Common myeloid progenitor, CD34-positive (primary cell): ENCODE measurements around the gene COL28A1.
A peak's percentile ranks its signal among the peaks of the same experiment; 100 is the strongest.
"Not testable (repeated sequence)": the region's sequence is repeated elsewhere in the genome, so short reads cannot be mapped to it uniquely, and the experiment has no call there.

Experiments used
- CTCF ChIA-PET: fragments of 350-600 bp; sonication (Branson Sonifier 250); formaldehyde crosslinking; loops from one replicate; lab custom pipeline; 2021; ENCODE audit warnings: antibody characterized with exemption; lab: Charles Lee
- POLR2A ChIA-PET: fragments of 350-600 bp; sonication (Branson Sonifier 250); formaldehyde crosslinking; loops from one replicate; lab custom pipeline; 2021; ENCODE audit warnings: antibody characterized with exemption; lab: Charles Lee
- DNase-seq, 3 donors: peaks; one replicate each; pipeline versions ENCODE4 v3.0.0 to v3.0.0-alpha.2; 2013
- H3K27ac ChIP-seq, 2 experiments: 1 replicate in 1 of 2; 2 replicates in 1 of 2; pipeline ENCODE4 v1.7.0; 2013; ENCODE audit warnings: inconsistent platforms in 2 of 2, low read length in 2 of 2, mild to moderate bottlenecking in 2 of 2, low read depth in 1 of 2, moderate library complexity in 1 of 2; ENCODE audit not compliant: severe bottlenecking in 2 of 2, insufficient read depth in 1 of 2, poor library complexity in 1 of 2
- H3K27me3 ChIP-seq, 5 experiments: replicated peaks in 2 of 5; 1 replicate in 3 of 5; 2 replicates in 2 of 5; pipeline versions ENCODE4 v1.6.1 to v1.7.0; 2013; ENCODE audit warnings: low read length in 4 of 5, mild to moderate bottlenecking in 2 of 5, moderate library complexity in 2 of 5, inconsistent platforms in 1 of 5; ENCODE audit not compliant: insufficient read depth in 5 of 5, control insufficient read depth in 4 of 5
- H3K36me3 ChIP-seq, 4 experiments: 1 replicate in 2 of 4; 2 replicates in 2 of 4; pipeline versions ENCODE4 v1.6.1 to v1.7.0; 2013; ENCODE audit warnings: low read length in 3 of 4, control low read depth in 1 of 4, mild to moderate bottlenecking in 1 of 4; ENCODE audit not compliant: control insufficient read depth in 4 of 4, insufficient read depth in 4 of 4
- H3K4me1 ChIP-seq, 4 experiments: 1 replicate in 3 of 4; 2 replicates in 1 of 4; pipeline versions ENCODE4 v1.6.1 to v1.7.1; 2013; ENCODE audit warnings: low read length in 3 of 4, mild to moderate bottlenecking in 3 of 4, control low read depth in 1 of 4, inconsistent platforms in 1 of 4, moderate library complexity in 1 of 4; ENCODE audit not compliant: control insufficient read depth in 4 of 4, insufficient read depth in 4 of 4; ENCODE audit errors: control extremely low read depth in 1 of 4
- H3K4me3 ChIP-seq, 7 experiments: 1 replicate in 4 of 7; 2 replicates in 3 of 7; pipeline versions ENCODE4 v1.5.1 to v1.7.0; 2013; ENCODE audit warnings: mild to moderate bottlenecking in 7 of 7, low read length in 6 of 7, moderate library complexity in 6 of 7, inconsistent platforms in 2 of 7, low read depth in 2 of 7, control low read depth in 1 of 7; ENCODE audit not compliant: insufficient read depth in 4 of 7, control insufficient read depth in 1 of 7; ENCODE audit errors: extremely low read depth in 1 of 7
- H3K9me3 ChIP-seq, 5 experiments: 1 replicate in 4 of 5; 2 replicates in 1 of 5; pipeline versions ENCODE4 v1.6.1 to v1.7.1; 2013; ENCODE audit warnings: low read length in 4 of 5, mild to moderate bottlenecking in 2 of 5, inconsistent platforms in 1 of 5, low read depth in 1 of 5, moderate library complexity in 1 of 5; ENCODE audit not compliant: control insufficient read depth in 4 of 5, insufficient read depth in 2 of 5; ENCODE audit errors: control extremely low read depth in 1 of 5
- WGBS: methylation state at CpG from one replicate; pipeline ENCODE4 v1.1.5; 2013; ENCODE audit not compliant: insufficient coverage; 5-methylcytosine and 5-hydroxymethylcytosine counted together

The COL28A1 gene

DNA sequence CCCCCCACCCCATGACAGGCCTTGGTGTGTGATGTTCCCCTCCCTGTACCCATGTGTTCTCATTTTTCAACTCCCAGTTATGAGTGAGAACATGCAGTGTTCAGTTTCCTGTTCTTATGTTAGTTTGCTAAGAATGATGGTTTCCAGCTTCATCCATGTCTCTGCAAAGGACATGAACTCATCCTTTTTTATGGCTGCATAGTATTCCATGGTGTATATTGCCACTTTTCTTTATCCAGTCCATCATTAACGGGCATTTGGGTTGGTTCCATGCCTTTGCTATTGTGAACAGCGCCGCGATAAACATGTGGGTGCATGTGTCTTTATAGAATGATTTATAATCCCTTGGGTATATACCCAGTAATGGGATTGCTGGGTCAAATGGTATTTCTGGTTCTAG lies 147.5 kb downstream of the COL28A1 start:
- H3K27me3 ChIP-seq, CTCF ChIA-PET, DNase-seq, H3K9me3 ChIP-seq, POLR2A ChIA-PET, H3K4me1 ChIP-seq, H3K27ac ChIP-seq, H3K36me3 ChIP-seq, H3K4me3 ChIP-seq: not testable (repeated sequence)
- WGBS, result no CpG with 5 or more reads among the region's 4 CpGs

DNA sequence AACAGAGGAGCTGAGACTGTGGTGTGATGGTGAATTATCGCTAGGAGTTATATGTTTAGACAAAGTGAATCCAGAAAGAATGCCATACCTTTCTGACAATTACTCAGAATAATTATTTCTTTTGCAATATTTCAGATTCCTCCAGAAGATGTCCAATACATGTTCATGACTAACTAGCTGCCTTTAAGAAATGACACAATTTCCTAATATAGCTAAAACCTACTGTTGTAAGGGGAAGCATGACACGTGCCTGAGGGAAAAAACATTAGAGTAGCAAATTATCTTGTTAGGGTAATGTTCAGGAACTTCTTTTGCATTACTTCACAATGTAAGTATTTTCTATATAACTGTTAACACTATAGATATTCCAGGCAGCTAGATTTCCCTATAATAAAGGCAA lies 150.3 kb downstream of the COL28A1 start:
- no peaks in the 10 kb centered on the region for H3K36me3 ChIP-seq
- CTCF ChIA-PET, result no interaction called here
- no peak overlapping the region for H3K4me3 ChIP-seq
- no peaks in the 10 kb centered on the region for H3K27me3 ChIP-seq
- H3K9me3 ChIP-seq, result no peaks in the 10 kb centered on the region
- no peak for DNase-seq
- no CpG with 5 or more reads among the region's 2 CpGs for WGBS
- no peak overlapping the region for H3K27ac ChIP-seq
- POLR2A ChIA-PET, result no interaction called here
- no peaks in the 10 kb centered on the region for H3K4me1 ChIP-seq

DNA sequence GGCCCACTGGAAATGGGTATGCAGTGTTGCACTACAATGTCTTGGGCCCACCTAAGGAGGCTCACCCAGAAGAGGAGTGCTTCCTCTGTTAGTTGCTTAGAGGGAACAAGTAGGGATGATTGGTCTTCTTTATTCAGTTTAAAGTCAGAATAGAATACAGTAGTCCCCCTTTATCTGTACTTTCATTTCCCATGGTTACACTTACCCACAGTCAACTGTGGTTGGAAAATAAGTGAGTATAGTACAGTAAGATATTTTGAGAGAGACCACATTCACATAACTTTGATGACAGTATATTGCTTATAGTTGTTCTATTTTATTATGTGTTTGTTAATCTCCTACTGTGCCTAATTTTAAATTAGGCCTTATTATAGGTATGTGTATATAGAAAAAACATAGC lies 151.4 kb downstream of the COL28A1 start:
- no peaks in the 10 kb centered on the region for H3K27me3 ChIP-seq
- POLR2A ChIA-PET, result no interaction called here
- H3K4me3 ChIP-seq, result no peak overlapping the region
- peak in 2 of 3 donors; percentile 6 to 15 for DNase-seq
- H3K27ac ChIP-seq, result no peak overlapping the region
- no peaks in the 10 kb centered on the region for H3K36me3 ChIP-seq
- CTCF ChIA-PET, result no interaction called here
- H3K4me1 ChIP-seq, result no peaks in the 10 kb centered on the region
- no peaks in the 10 kb centered on the region for H3K9me3 ChIP-seq

DNA sequence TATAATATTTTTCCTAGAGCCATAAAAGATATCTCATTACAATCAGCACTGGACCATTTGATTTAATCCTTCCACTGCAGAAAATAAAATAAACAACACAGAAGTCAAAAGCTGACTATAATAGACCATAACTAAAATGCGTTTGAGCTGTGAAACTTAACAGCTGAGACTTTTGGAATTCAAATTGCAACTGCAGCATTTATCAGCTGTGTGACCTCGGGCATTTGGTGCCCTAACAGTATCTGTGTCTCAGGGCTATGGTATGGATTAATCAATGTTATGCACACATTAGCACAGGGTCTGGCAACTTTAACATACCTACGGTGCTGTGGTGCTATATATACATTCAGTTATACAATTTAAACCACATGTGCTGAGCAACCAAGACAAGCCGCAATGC lies 160.1 kb downstream of the COL28A1 start:
- no peak overlapping the region for H3K27ac ChIP-seq
- H3K4me3 ChIP-seq, result no peak overlapping the region
- ChIA-PET POLR2A (no interaction called here), CTCF (no interaction called here)
- WGBS, result 100% methylated on average over 3 of the region's 4 CpGs
- no peaks in the 10 kb centered on the region for H3K36me3 ChIP-seq
- no peaks in the 10 kb centered on the region for H3K9me3 ChIP-seq
- H3K27me3 ChIP-seq, result no peaks in the 10 kb centered on the region
- H3K4me1 ChIP-seq, result peaks cover 0 to 7% (median 4%) of the 10 kb centered on the region in 4 experiments
- no peak for DNase-seq

DNA sequence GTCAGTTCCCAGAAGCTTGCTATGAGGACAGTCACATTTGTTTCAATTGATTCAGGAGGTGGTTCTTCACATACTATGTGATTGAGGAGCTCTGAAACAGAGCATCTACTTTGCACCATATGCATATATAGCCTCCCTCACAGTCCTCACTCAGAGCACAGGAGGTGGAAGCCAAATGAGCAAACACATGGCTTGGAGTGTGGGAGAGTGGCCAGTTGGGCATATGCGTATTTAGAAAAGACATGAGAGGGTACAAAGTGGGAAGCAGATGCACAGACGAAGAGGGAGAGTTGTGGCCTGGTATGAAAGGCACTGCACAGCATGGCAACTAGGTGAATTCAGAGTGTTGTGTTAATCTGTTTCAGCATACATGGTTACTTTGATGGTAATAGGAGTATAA lies 165.6 kb downstream of the COL28A1 start:
- H3K9me3 ChIP-seq, result no peaks in the 10 kb centered on the region
- ChIA-PET CTCF (no interaction called here), POLR2A (no interaction called here)
- H3K4me1 ChIP-seq, result peaks cover 0 to 7% (median 4%) of the 10 kb centered on the region in 4 experiments
- H3K27me3 ChIP-seq, result no peaks in the 10 kb centered on the region
- no peak for DNase-seq
- no peaks in the 10 kb centered on the region for H3K36me3 ChIP-seq
- no peak overlapping the region for H3K27ac ChIP-seq
- 100% methylated on average over 2 of the region's 2 CpGs for WGBS
- H3K4me3 ChIP-seq, result no peak overlapping the region

DNA sequence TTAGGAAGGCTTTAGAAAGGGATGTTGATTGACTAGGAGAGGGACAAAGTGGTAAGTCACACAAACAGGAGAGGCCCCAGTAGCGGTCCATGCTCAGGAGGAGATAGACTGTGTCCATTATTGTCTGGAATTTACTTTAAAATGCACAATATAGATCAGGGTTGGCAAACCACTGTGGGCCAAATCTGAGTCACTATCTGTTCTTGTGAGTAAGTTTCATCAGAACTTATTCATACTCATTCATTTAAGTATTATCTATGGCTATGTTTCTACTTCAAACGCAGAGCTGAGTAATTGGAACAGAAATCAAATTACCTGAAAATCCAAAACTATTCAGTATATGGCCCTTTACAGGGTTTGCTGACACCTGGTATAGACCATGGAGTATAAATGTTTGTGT lies 166.5 kb downstream of the COL28A1 start:
- peaks cover 0 to 2% (median under 1%) of the 10 kb centered on the region in 4 experiments for H3K4me1 ChIP-seq
- no peak overlapping the region for H3K27ac ChIP-seq
- H3K36me3 ChIP-seq, result no peaks in the 10 kb centered on the region
- H3K27me3 ChIP-seq, result no peaks in the 10 kb centered on the region
- no peak overlapping the region for H3K4me3 ChIP-seq
- DNase-seq, result no peak
- no CpG with 5 or more reads among the region's 2 CpGs for WGBS
- no peaks in the 10 kb centered on the region for H3K9me3 ChIP-seq
- POLR2A ChIA-PET, result interaction anchor here (0.6 kb wide), 1 partner anchor 54 kb away, joined by 3 read pairs; no protein-coding TSS in a partner anchor
- CTCF ChIA-PET, result no interaction called here

DNA sequence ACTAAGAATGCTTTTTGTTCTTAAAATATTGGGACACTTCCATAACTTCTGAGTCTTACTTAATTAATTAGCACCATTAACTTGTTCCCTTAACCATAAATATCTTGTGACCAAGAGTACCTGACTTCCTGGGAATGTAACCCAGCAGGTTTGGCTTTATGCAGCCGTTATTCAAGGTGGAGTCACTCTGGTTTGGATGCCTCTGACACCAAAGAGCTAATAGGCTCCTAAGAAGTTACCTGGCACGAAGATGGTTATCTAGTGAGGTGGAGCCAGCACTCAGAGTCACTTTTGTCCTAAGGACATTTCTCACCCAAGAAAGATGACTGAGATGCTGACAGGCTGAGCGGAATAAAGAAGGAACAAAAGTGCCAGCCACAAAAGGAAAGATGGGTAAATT lies 181.0 kb downstream of the COL28A1 start:
- 0% methylated on average over 1 of the region's 3 CpGs for WGBS
- POLR2A ChIA-PET, result no interaction called here

More for the DNA sequence above, 181.0 kb downstream of the COL28A1 start:
- no peak overlapping the region for H3K4me3 ChIP-seq
- H3K9me3 ChIP-seq, result peaks cover 0 to 2% (median 2%) of the 10 kb centered on the region in 5 experiments
- no peak overlapping the region for H3K27ac ChIP-seq
- DNase-seq, result no peak
- no peaks in the 10 kb centered on the region for H3K36me3 ChIP-seq
- no peaks in the 10 kb centered on the region for H3K27me3 ChIP-seq
- CTCF ChIA-PET, result no interaction called here
- no peaks in the 10 kb centered on the region for H3K4me1 ChIP-seq
